Stimulated activated CD4-positive, alpha-beta T cell treated with anti-CD3 and anti-CD28 coated beads, Interleukin-2, amount 100 ng/mL, for 48 hours (primary cell): ENCODE measurements around the gene ALPI.

Experiments
- DNase-seq, 2 donors: peaks; one replicate each; pipeline ENCODE4 v3.0.0-alpha.2; 2020

ALPI gene

GRCh38 chr2:232486558-232487384 is 30.8 kb downstream of the ALPI start:
- no peak for DNase-seq

- DNase-seq, result no peak
These were observed 31.6 kb downstream of the ALPI start, which contains the start of gene ECEL1 for GRCh38 chr2:232487385-232488096. TSS of gene ECEL1 (minus strand) at chr2:232487834. CDS start at chr2:232486653, 1,181 bp downstream.

DNA sequence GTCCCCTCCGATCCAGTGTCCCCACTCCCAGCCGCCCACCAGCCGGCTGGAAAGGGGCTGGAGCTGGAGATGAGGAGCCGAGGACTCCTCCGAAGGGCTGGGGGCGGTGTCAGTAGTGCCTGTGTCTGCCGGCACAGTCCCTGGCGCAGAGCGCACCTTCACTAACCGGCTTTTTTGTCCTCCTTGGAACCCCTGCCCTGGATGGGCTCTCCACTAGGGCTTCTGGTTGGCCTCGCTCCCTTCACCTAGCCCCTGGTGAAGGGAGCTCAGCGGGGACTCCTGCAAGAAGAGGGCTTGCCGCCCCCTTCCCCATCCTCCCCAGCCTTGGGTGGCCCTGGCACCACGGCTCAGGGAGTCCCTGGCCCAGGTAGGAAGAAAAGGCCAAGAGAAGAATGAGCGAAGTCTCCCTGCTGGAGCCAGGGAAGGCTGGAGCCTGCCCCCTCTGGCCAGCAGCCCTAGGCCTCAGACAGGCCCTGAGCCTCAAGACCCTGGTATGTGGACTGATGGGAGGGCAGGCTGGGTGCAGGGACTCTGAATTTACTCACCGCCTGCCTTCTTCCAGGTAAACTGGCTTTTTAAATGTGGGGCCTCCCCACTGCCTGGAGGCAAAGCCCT is 32.3 kb downstream of the ALPI start:
- DNase-seq, result no peak

- DNase-seq, result no peak
These were observed 32.9 kb downstream of the ALPI start for GRCh38 chr2:232488721-232489300.

GRCh38 chr2:232489516-232490220 is 33.7 kb downstream of the ALPI start:
- DNase-seq, result no peak

DNA sequence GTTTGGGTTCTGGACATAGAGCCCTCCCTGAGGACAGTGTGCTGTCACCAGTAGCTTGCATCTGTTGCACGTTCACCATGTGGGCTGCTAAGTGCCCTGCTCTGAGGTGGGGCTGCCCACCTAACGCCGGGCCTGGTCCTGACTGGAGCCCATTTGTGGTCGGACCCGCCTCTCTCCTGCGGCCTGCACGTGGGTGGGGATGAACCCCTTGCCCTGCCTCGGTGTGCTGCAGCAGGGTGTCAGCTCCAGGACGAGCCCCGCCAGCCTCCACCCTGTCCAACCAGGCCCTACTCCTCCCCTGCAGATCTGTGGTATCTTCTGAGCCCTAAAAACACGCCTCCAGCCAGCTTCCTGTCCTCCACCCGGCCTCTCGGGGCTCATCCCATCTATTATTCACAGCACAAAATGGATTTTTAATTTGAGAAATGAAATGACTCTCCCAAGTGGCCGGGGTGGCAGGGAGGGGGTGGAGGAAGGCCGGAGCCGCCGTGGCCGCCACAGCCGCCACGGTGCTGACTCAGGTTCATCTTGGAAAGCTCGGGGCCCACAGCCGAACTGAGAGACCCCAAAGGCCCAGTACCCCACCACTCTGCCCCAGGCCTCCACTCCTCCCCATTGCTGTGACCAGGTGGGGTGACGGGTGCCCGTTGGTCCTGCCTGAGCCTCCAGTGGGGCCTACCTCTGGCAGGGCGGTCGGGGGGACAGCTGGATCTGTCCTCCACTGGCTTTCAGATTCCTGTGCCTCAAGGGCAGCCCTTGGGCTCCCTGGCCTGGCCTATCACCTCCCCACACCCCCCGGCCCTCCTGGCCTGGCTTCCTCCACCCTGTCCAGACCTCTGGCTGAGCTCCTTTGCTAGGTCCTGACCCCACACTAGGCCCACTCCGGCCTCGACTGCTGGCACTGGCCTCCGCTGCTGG is 34.5 kb downstream of the ALPI start:
- no peak for DNase-seq

GRCh38 chr2:232491139-232491780 is 35.3 kb downstream of the ALPI start:
- no peak for DNase-seq

DNA sequence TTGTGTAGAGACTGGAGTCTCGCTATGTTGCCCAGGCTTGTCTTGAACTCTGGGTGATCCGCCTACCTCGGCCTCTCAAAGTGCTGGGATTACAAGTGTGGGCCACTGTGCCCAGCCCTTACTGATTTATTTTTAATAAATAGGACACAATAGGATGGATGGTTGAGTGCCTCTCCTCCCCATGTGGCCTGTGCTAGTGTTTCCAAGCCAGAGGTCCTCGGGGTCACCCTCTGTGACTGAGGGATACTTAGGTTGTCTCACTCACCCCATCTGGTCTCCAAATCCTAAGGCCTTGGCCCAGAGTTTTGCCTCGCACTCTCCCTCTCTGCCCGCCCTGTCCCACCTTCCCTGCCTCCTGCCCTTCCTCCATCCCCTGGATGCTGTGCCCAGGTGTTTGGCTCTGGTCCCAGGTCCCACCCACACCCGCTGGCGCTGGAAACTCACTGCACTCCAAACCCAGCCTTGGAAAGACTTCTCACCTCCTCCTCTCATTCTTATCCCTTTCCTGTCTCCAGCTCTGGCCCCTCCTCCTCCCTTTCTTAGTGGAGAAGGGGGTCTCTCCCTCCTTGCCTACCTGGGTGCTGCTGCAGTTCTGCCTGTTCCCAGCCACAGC is 36.4 kb downstream of the ALPI start:
- DNase-seq, result no peak

DNA sequence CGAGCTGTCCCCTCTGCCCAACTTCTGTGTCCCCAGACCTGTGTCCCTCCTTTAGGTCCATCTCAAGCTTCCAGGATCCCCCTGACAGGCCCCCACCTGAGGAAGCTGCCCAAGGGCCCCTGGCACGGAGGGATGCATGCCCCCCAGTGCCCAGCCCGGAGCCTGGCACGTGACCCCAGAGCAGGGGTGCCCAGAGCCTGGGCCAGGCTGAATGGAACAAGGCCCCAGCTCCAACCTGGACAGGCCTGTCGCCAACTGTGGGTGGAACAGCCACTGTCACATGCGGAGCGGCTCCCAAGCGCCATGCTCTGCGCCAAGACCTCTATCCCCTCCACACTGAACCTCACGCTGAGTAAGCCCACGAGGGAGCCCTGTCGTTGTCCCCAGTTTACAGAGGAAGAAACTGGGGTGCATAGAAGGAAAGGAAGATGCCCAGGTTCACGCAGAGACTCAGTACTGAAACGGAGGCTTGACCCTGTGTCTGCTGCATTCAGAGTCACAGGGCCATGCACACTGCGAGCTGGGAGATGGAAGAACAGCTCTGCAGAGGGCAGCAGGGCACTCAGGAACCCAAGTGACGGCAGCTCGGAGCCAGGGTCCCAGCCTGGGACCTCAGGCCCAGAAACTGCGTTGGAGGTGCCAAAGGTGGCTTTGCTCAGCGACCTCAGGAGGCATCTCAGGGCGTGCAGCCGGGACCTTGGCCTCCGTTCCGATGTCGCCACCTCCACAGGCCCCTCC is 37.2 kb downstream of the ALPI start:
- no peak for DNase-seq

GRCh38 chr2:232493701-232494474 is 37.9 kb downstream of the ALPI start:
- DNase-seq, result no peak

DNA sequence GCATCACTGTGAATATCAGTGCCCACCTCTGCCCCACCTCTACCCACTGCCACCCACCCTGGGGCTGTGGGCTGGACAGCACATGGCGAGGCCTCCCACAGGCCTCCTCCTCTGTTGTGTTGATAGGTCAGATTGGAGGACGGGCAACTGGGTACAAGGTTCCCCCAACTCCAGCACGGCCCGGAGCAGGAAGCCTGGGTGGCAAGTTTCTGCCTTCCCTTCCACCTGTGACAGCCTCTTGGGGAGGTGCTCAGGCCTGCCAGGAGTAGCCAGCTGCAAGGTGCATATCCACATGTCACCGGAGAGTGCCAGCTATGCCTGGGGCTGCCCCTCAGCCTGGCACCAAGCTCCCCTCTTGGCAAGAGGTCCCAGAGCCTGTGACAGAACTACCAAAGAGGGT is 38.6 kb downstream of the ALPI start:
- DNase-seq, result no peak

DNA sequence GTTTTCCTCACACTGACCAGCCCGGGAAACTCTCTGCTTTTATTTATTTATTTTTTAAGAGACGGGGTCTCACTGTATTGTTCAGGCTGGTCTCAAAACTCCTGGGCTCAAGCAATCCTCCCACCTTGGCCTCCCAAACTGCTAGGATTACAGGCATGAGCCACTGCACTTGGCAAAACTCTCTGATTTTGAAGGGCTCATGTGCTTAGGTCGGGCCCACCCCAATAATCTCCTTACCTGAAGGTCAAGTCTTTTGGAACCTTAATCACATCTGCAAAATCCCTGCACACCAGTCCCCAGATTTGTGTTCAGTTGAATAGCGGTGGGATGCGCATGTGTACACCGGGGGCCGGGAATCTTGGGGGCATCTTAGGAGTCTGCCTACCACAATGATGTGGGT is 39.3 kb downstream of the ALPI start:
- no peak for DNase-seq

- no peak for DNase-seq
These were observed 40.7 kb downstream of the ALPI start for GRCh38 chr2:232496501-232497270.

- DNase-seq, result no peak
These were observed 41.4 kb downstream of the ALPI start for GRCh38 chr2:232497348-232497747.

DNA sequence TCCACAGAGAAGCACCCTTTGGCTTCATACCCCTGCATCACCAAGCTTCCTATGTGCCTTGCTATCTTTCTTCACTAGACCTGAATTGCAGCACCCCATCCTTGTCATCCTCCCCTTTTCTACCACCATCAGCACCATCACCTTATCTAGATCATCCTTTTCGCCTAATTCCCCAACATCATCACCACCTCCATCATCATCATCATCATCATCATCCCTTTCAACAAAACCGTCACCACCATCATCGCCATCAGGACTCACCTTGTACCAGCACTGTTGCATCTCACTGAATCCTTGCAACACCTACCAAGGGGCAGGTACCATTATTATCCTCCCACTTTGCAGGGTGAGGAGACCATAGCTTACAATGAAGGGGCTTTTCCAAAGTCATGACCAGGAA is 42.5 kb downstream of the ALPI start:
- DNase-seq, result no peak

DNA sequence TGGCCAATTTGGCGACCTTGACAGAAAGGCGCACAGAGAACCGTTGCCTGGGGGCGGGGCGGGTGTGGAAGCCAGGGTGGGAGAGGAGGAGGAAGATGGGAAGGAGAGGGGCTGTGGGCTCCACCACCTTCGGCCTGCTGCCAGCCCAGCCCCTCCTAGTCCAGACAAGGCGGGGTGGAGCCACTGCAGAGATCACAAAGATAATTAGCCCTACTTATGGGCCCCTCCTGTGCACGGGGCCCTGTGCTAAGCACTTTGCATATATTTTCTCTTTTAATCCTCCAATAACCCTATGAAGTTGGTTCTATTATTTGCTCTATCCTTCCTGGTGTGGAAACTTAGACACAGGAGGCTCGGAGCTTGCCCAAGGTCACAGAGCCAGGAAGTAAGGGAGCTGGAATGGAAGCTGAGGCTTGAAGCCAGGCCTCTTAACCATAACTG is 45.4 kb downstream of the ALPI start:
- DNase-seq, result no peak

DNA sequence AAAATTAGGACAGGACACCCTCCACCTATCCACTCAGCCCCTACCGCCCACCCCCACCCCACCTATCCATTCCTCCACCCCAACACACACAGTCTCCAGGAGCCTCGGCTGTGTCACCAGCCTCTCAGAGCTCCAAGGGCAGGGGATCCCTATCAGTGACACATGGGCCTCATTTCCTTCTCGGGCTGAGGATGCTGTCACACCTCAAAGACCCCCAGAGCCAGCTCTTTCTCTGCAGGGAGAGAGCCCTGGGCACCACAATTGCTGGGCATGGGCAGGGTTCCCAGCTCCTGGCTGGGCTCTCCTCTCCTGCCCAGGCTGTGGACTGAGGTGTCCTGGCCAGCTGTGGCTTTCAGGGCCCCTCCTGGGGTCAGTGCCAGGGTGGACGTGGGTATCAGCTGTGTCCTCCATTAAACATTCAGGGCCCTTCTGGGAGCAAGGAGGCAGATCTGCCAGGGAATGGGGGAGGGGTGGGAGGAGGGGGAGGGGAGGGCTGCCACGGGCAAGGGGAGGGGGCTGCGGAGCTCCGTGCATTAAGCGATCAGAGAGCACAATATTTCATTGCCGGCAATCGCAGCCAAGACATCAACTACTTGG is 45.9 kb downstream of the ALPI start:
- DNase-seq, result no peak

DNA sequence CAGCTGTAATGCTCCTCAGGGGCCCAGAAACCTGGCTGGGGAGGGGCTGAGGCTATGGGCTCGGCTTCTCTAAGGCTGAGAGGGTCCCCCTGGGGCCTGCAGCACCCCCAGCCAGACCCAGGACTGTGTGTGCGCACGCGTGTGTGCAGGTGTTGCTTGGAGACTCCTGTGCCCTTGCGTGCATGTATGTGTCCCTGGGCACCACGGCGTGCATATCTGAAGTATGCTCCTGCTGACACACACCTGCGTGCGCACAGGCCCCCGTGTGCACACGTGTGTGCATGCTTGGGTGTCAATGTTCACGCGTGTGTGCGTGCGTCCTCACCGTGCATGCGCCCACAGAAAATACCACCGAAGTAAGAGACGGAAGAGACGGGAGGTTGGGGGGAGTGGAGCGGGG is 46.6 kb downstream of the ALPI start:
- no peak for DNase-seq
